HepG2 (cell line): ENCODE data around the gene RASGRP4. TPM values are rescaled to one million over a fixed set of nuclear protein-coding genes. Genes with fewer than 3 reads are reported as not detected.

ENCODE experiments used
- BORCS8-MEF2B ChIP-seq: sonication (generic); formaldehyde crosslinking; IDR thresholded peaks from 2 replicates; pipeline ENCODE4 v1.8.0; 2022; ENCODE audit warnings: mild to moderate bottlenecking, missing genetic modification reagents
- GLI4 ChIP-seq: sonication (generic); formaldehyde crosslinking; IDR thresholded peaks from 2 replicates; pipeline ENCODE4 v1.5.1; 2020; ENCODE audit warnings: missing genetic modification reagents, mild to moderate bottlenecking, moderate library complexity, borderline replicate concordance
- GPN1 ChIP-seq: sonication (generic); formaldehyde crosslinking; IDR thresholded peaks from 2 replicates; pipeline ENCODE4 v1.5.1; 2020; ENCODE audit warnings: missing genetic modification reagents, borderline replicate concordance
- NFAT5 ChIP-seq: sonication (generic); formaldehyde crosslinking; IDR thresholded peaks from 2 replicates; pipeline ENCODE4 v1.4.0; 2020; ENCODE audit warnings: missing genetic modification reagents
- NKX3-1 ChIP-seq: sonication (generic); formaldehyde crosslinking; IDR thresholded peaks from 2 replicates; pipeline ENCODE4 v1.5.0; 2020; ENCODE audit warnings: missing genetic modification reagents
- RFXAP ChIP-seq: sonication (generic); formaldehyde crosslinking; IDR thresholded peaks from 2 replicates; pipeline ENCODE4 v1.4.0; 2020; ENCODE audit warnings: missing genetic modification reagents, borderline replicate concordance
- TSC22D2 ChIP-seq: sonication (generic); formaldehyde crosslinking; IDR thresholded peaks from 2 replicates; pipeline ENCODE4 v1.5.1; 2020; ENCODE audit warnings: missing genetic modification reagents, mild to moderate bottlenecking, borderline replicate concordance
- U2AF2 ChIP-seq: fragments of 200-400 bp; formaldehyde crosslinking; IDR thresholded peaks from 2 replicates; pipeline ENCODE4 v1.6.1; 2017; ENCODE audit warnings: low read depth, mild to moderate bottlenecking, low read length
- ZBTB10 ChIP-seq: sonication (generic); formaldehyde crosslinking; IDR thresholded peaks from 2 replicates; pipeline ENCODE4 v1.4.0; 2020; ENCODE audit warnings: missing genetic modification reagents, borderline replicate concordance
- ZNF207 ChIP-seq: fragments of 450-650 bp; IDR thresholded peaks from 2 replicates; pipeline ENCODE4 v1.6.1; 2016; ENCODE audit warnings: antibody characterized with exemption, borderline replicate concordance
- ZNF33A ChIP-seq: sonication (generic); formaldehyde crosslinking; IDR thresholded peaks from 2 replicates; pipeline ENCODE4 v1.5.1; 2020; ENCODE audit warnings: missing genetic modification reagents, mild to moderate bottlenecking, moderate library complexity, borderline replicate concordance
- polyA plus RNA-seq, 8 experiments: library from polyadenylated mRNA; depleted of rRNA in 3 of 8; stranded (reverse) in 7 of 8; unstranded in 1 of 8; fragments of >200 nt; fragmentation: Illumina TruSeq in 4 of 8; extraction: Trizol in 4 of 8; gene quantifications; 2 replicates each; pipeline versions ENCODE4 v1.2.1 to v1.2.3, GENCODE V29; 2011 to 2016; ENCODE audit warnings: low read depth in 4 of 8, missing spikeins in 1 of 8, mixed read lengths in 1 of 8; ENCODE audit not compliant: insufficient read depth in 1 of 8
- total RNA-seq, 5 experiments: library from RNA; depleted of rRNA; stranded (reverse); fragments of >200 nt; fragmentation: Illumina TruSeq; extraction: Trizol; gene quantifications; 2 replicates each; pipeline ENCODE4 v1.2.3, GENCODE V29; 2016; ENCODE audit warnings: low read depth in 1 of 5
- TF ChIP-seq, protein P1 (sequence below), 2 experiments: fragments of 450-650 bp in 1 of 2; sonication (generic) in 1 of 2; formaldehyde crosslinking in 1 of 2; IDR thresholded peaks; 2 replicates each; pipeline versions ENCODE4 v1.6.1 to v1.8.0; 2016 to 2022; ENCODE audit warnings: antibody characterized with exemption in 1 of 2, mild to moderate bottlenecking in 1 of 2, missing genetic modification reagents in 1 of 2

The RASGRP4 gene
- total and polyA plus RNA-seq, 2 of the 13 experiments (the other 11 are each of a cell fraction or from before 2014, with no cell fraction given): not detected

- TF ChIP-seq ZNF207: no peak
- TF ChIP-seq BORCS8-MEF2B (CRISPR knock-in tag): 0 out of 2 replicates have a peak, but pooled peaks have one; percentile 0
- TF ChIP-seq NFAT5: no peak
- TF ChIP-seq GLI4 (CRISPR knock-in tag): 0 out of 2 replicates have a peak, but pooled peaks have one; percentile 7
- no peak for TF ChIP-seq RFXAP
- no peak for TF ChIP-seq GPN1 (CRISPR knock-in tag)
- TF ChIP-seq NKX3-1 (CRISPR knock-in tag): 0 out of 2 replicates have a peak, but pooled peaks have one; percentile 26
- TF ChIP-seq, protein P1, sequence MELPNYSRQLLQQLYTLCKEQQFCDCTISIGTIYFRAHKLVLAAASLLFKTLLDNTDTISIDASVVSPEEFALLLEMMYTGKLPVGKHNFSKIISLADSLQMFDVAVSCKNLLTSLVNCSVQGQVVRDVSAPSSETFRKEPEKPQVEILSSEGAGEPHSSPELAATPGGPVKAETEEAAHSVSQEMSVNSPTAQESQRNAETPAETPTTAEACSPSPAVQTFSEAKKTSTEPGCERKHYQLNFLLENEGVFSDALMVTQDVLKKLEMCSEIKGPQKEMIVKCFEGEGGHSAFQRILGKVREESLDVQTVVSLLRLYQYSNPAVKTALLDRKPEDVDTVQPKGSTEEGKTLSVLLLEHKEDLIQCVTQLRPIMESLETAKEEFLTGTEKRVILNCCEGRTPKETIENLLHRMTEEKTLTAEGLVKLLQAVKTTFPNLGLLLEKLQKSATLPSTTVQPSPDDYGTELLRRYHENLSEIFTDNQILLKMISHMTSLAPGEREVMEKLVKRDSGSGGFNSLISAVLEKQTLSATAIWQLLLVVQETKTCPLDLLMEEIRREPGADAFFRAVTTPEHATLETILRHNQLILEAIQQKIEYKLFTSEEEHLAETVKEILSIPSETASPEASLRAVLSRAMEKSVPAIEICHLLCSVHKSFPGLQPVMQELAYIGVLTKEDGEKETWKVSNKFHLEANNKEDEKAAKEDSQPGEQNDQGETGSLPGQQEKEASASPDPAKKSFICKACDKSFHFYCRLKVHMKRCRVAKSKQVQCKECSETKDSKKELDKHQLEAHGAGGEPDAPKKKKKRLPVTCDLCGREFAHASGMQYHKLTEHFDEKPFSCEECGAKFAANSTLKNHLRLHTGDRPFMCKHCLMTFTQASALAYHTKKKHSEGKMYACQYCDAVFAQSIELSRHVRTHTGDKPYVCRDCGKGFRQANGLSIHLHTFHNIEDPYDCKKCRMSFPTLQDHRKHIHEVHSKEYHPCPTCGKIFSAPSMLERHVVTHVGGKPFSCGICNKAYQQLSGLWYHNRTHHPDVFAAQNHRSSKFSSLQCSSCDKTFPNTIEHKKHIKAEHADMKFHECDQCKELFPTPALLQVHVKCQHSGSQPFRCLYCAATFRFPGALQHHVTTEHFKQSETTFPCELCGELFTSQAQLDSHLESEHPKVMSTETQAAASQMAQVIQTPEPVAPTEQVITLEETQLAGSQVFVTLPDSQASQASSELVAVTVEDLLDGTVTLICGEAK (IDR thresholded peaks at IDR 0.05): no peak
- TF ChIP-seq, protein P1 (CRISPR knock-in tag; IDR thresholded peaks at IDR 0.05): no peak
- no peak for TF ChIP-seq ZBTB10 (CRISPR knock-in tag)
- no peak for TF ChIP-seq TSC22D2 (CRISPR knock-in tag)
- TF ChIP-seq U2AF2: no peak
- TF ChIP-seq ZNF33A (CRISPR knock-in tag): no peak
Measured at GRCh38 chr19:38373907-38374331, 52.1 kb downstream of the RASGRP4 start (continued).
